Measurements from ENCODE around the gene SETD6. TPM values are rescaled to one million over a fixed set of nuclear protein-coding genes. Genes with fewer than 3 reads are reported as not detected.

SETD6 gene, protein sequence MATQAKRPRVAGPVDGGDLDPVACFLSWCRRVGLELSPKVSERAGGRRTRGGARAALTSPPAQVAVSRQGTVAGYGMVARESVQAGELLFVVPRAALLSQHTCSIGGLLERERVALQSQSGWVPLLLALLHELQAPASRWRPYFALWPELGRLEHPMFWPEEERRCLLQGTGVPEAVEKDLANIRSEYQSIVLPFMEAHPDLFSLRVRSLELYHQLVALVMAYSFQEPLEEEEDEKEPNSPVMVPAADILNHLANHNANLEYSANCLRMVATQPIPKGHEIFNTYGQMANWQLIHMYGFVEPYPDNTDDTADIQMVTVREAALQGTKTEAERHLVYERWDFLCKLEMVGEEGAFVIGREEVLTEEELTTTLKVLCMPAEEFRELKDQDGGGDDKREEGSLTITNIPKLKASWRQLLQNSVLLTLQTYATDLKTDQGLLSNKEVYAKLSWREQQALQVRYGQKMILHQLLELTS
- total RNA-seq (2014; rRNA removed; shearing (Covaris generic); ENCODE audit: low replicate concordance): 2.9 and 5.6 TPM in 2 replicates

DNA sequence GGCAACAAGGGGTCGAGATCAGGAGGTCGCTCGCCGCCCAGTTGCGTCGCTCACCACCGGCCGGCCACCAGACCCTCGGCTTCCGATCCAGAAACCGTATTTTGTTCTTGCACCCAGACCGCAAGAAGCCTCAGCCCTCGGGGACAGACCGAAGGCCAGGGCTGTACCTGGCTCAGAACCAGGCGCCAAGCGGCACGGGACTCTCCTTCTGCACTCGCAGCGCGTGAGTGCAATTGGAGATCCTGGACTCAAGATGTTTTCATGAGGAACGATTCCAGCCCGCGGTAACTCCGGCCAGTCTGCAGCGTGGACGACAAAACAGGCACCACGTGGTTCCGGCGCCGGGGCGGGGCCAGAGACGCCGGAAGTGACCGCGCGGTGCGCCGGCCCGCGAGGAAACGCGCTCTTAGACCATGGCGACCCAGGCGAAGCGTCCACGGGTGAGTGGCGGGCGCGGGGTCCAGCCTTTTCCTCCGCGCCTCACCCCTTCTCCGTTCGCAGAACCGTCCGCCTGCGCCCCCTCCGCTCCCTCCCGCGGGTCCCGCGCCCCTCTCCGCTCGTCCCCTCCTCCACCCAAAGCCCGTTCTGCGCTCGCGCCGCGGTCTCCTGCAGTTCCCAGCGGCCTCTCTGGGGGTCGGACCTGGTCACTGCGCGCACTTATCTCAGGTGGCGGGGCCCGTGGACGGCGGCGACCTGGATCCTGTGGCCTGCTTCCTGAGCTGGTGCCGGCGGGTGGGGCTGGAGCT is at the start of gene SETD6:
Gene SETD6 (plus strand): TSS at position 393 of the 746 bp plus-strand sequence. CDS start 21 bp downstream, at position 414.
- peaks cover 55% of the 10 kb centered on the region for H3K36me3 ChIP-seq (ENCODE audit: insufficient read depth, low read length)
- H3K9ac ChIP-seq (ENCODE audit: low read length): no peak within 1 kb of the TSS
- no peaks in the 10 kb centered on the region for H3K9me3 ChIP-seq (ENCODE audit: low read length)
- H3K9me2 ChIP-seq (replicated peaks; ENCODE audit: insufficient read depth, low read length): no peaks in the 10 kb centered on the region
- H3K4me3 ChIP-seq (ENCODE audit: low read length): no peak within 1 kb of the TSS
- no peak within 1 kb of the TSS for H2AFZ ChIP-seq (ENCODE audit: low read length)
- no peaks in the 10 kb centered on the region for H3K27me3 ChIP-seq (ENCODE audit: low read length)
- no peak within 1 kb of the TSS for H3K4me2 ChIP-seq (ENCODE audit: low read depth, low read length, poor library complexity, severe bottlenecking)
- no peak for DNase-seq
- H4K20me1 ChIP-seq (ENCODE audit: insufficient read depth, low read depth, low read length): no peaks in the 10 kb centered on the region
- no peak within 1 kb of the TSS for H3K27ac ChIP-seq (ENCODE audit: low read length)
- H3K79me2 ChIP-seq (ENCODE audit: low read length): 0 out of 2 replicates have a peak, but pooled peaks cover 6% of the 10 kb centered on the region
- H3K4me1 ChIP-seq (ENCODE audit: low read length): peaks cover 25% of the 10 kb centered on the region

DNA sequence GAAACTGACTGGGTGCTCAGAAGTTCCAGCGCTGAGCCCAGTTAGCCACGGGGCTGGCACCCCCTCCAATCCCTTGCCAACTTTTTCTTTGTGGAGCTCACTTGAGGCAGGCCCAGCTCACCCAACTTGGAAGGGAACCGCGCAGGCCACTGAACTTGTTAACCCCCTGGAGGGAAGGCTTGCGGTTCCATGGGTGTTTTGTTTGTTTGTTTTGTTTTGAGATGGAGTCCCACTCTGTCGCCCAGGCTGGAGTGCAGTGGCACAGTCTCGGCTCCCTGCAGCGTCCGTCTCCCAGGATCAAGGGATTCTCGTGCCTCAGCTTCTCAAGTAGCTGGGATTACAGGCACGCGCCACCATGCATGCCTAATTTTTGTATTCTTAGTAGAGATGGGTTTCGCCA is 49.5 kb upstream of the SETD6 start:
- H3K9ac ChIP-seq (ENCODE audit: low read length): no peak overlapping the region
- H3K79me2 ChIP-seq (ENCODE audit: low read length): no peaks in the 10 kb centered on the region
- H2AFZ ChIP-seq (ENCODE audit: low read length): no peak overlapping the region
- no peak overlapping the region for H3K4me3 ChIP-seq (ENCODE audit: low read length)
- DNase-seq: no peak
- H4K20me1 ChIP-seq (ENCODE audit: insufficient read depth, low read depth, low read length): peaks cover 4% of the 10 kb centered on the region
- no peak overlapping the region for H3K27ac ChIP-seq (ENCODE audit: low read length)
- H3K9me2 ChIP-seq (replicated peaks; ENCODE audit: insufficient read depth, low read length): no peaks in the 10 kb centered on the region
- H3K4me2 ChIP-seq (ENCODE audit: low read depth, low read length, poor library complexity, severe bottlenecking): no peak overlapping the region
- no peaks in the 10 kb centered on the region for H3K36me3 ChIP-seq (ENCODE audit: insufficient read depth, low read length)
- no peaks in the 10 kb centered on the region for H3K27me3 ChIP-seq (ENCODE audit: low read length)
- H3K9me3 ChIP-seq (ENCODE audit: low read length): no peaks in the 10 kb centered on the region
- peaks cover 20% of the 10 kb centered on the region for H3K4me1 ChIP-seq (ENCODE audit: low read length)

DNA sequence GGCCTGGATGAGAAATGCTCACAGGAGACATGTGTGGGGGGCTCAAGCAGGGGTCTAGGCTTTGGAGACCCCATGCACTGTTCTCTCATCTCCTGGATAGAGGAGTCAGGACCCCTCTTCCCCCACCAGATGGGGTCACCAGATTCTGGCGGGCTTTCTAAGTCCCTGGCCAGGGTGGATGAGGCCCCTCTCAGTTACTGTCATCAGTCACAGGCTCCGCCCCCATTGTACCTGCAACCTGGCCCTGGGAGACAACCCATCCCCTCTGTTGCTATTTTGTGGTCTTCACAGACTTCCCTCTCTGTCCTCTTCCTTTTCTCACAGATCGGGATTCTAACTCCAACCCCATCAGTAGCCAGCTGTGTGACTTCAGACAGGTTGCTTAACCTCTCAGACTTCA is 48.9 kb upstream of the SETD6 start:
- no peaks in the 10 kb centered on the region for H3K36me3 ChIP-seq (ENCODE audit: insufficient read depth, low read length)
- H3K9me3 ChIP-seq (ENCODE audit: low read length): no peaks in the 10 kb centered on the region
- no peak overlapping the region for H3K4me2 ChIP-seq (ENCODE audit: low read depth, low read length, poor library complexity, severe bottlenecking)
- H3K27me3 ChIP-seq (ENCODE audit: low read length): no peaks in the 10 kb centered on the region
- H3K9me2 ChIP-seq (replicated peaks; ENCODE audit: insufficient read depth, low read length): no peaks in the 10 kb centered on the region
- H3K4me3 ChIP-seq (ENCODE audit: low read length): no peak overlapping the region
- peaks cover 4% of the 10 kb centered on the region for H4K20me1 ChIP-seq (ENCODE audit: insufficient read depth, low read depth, low read length)
- H2AFZ ChIP-seq (ENCODE audit: low read length): no peak overlapping the region
- H3K4me1 ChIP-seq (ENCODE audit: low read length): peaks cover 20% of the 10 kb centered on the region
- H3K27ac ChIP-seq (ENCODE audit: low read length): no peak overlapping the region
- H3K79me2 ChIP-seq (ENCODE audit: low read length): no peaks in the 10 kb centered on the region
- H3K9ac ChIP-seq (ENCODE audit: low read length): no peak overlapping the region
- DNase-seq: no peak

DNA sequence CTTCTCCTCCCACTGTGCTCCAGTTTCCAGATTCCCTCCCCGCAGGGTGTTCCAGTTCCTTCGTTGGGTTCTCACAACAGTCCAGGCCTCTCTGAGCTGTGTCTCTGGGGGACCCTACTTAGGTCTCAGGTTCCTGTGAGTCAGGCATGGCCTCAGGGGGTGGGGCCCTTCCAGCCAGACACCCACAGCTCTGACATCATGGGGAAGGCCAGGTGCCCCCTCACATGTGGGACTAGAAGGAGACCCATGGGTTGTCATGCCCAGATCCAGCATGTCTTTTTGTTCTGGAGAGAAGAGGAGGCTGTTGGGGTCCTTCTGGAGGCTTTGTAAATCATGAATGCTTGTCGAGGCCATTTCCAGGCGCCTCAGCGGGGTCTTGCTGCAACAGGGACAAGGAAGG is 47.4 kb upstream of the SETD6 start:
- Histone ChIP-seq H3K9ac (ENCODE audit: low read length) (no peak overlapping the region), H3K79me2 (ENCODE audit: low read length) (no peaks in the 10 kb centered on the region), H3K9me3 (ENCODE audit: low read length) (no peaks in the 10 kb centered on the region), H3K4me1 (ENCODE audit: low read length) (peaks cover 15% of the 10 kb centered on the region), H3K36me3 (ENCODE audit: insufficient read depth, low read length) (no peaks in the 10 kb centered on the region), H4K20me1 (ENCODE audit: insufficient read depth, low read depth, low read length) (peaks cover 2% of the 10 kb centered on the region), H2AFZ (ENCODE audit: low read length) (no peak overlapping the region), H3K4me2 (ENCODE audit: low read depth, low read length, poor library complexity, severe bottlenecking) (no peak overlapping the region), H3K27ac (ENCODE audit: low read length) (no peak overlapping the region), H3K9me2 (replicated peaks; ENCODE audit: insufficient read depth, low read length) (no peaks in the 10 kb centered on the region), H3K27me3 (ENCODE audit: low read length) (no peaks in the 10 kb centered on the region), H3K4me3 (ENCODE audit: low read length) (no peak overlapping the region)
- DNase-seq: no peak

DNA sequence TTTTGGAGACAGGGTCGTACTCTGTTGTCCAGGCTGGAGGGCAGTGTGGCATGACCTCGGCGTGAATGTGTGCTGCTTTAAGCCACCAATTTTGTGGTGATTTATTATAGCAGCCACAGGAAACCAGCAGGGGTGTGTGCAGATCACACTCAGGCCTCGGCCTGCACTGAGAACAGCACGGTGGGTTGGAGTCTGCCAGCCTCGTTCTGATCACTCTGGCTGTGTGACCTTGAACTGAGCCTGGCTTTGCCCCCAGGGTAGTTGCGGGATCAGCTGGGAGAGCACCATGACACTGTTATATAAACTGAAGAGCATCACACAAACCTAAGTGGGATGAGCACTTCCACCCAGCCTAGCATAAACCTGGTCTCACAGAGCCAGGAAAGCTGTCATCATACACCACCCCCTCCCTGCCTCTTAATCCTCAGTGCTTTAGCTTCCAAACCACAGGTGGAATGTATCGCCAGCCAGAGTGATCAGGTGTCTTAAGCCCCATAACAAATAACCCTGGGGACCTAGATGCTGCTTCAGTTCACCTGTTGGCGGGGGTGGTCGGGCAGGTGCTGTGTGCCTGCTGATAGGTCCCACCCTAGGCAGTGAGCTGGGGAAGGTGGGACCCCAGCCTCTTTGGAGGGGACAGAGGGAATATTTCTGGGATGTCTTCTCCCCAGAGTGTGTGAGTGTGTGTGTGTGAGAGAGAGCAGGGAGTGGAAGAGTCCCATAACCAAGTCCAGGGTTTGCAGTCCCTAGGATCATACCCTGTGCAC is 43.9 kb upstream of the SETD6 start:
- Histone ChIP-seq H2AFZ (ENCODE audit: low read length) (no peak overlapping the region), H3K4me3 (ENCODE audit: low read length) (no peak overlapping the region), H3K4me1 (ENCODE audit: low read length) (no peaks in the 10 kb centered on the region), H3K79me2 (ENCODE audit: low read length) (no peaks in the 10 kb centered on the region), H3K27me3 (ENCODE audit: low read length) (no peaks in the 10 kb centered on the region), H3K36me3 (ENCODE audit: insufficient read depth, low read length) (no peaks in the 10 kb centered on the region), H3K4me2 (ENCODE audit: low read depth, low read length, poor library complexity, severe bottlenecking) (no peak overlapping the region), H3K9me3 (ENCODE audit: low read length) (no peaks in the 10 kb centered on the region), H3K9me2 (replicated peaks; ENCODE audit: insufficient read depth, low read length) (no peaks in the 10 kb centered on the region), H3K27ac (ENCODE audit: low read length) (no peak overlapping the region), H3K9ac (ENCODE audit: low read length) (no peak overlapping the region), H4K20me1 (ENCODE audit: insufficient read depth, low read depth, low read length) (no peaks in the 10 kb centered on the region)
- DNase-seq: no peak

DNA sequence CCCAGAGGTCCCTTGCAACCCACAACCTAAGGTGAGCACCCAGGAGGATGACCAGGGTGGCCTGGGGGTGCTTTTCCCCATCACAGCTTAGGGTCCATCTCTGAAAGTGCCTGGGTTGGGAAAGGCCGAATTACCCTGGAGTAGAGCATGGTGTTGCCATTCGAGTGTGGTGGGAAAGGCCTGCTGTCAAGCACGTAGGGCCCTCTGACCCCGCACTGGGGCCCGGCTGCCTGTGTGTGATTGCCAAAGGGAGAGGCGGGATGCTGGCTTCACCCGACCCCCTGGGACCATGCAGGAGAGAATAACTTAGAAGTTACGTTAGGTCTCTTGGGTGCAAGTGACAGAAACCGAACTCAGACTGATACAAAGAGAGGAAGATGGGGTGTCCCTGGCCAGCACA is 43.1 kb upstream of the SETD6 start:
- no peak for DNase-seq
- no peaks in the 10 kb centered on the region for H3K9me3 ChIP-seq (ENCODE audit: low read length)
- H3K36me3 ChIP-seq (ENCODE audit: insufficient read depth, low read length): no peaks in the 10 kb centered on the region
- H3K27ac ChIP-seq (ENCODE audit: low read length): no peak overlapping the region
- no peaks in the 10 kb centered on the region for H3K79me2 ChIP-seq (ENCODE audit: low read length)
- H3K9ac ChIP-seq (ENCODE audit: low read length): no peak overlapping the region
- H4K20me1 ChIP-seq (ENCODE audit: insufficient read depth, low read depth, low read length): no peaks in the 10 kb centered on the region
- no peak overlapping the region for H3K4me3 ChIP-seq (ENCODE audit: low read length)
- H3K4me1 ChIP-seq (ENCODE audit: low read length): no peaks in the 10 kb centered on the region
- H3K9me2 ChIP-seq (replicated peaks; ENCODE audit: insufficient read depth, low read length): no peaks in the 10 kb centered on the region
- H3K4me2 ChIP-seq (ENCODE audit: low read depth, low read length, poor library complexity, severe bottlenecking): no peak overlapping the region
- H2AFZ ChIP-seq (ENCODE audit: low read length): no peak overlapping the region
- no peaks in the 10 kb centered on the region for H3K27me3 ChIP-seq (ENCODE audit: low read length)

DNA sequence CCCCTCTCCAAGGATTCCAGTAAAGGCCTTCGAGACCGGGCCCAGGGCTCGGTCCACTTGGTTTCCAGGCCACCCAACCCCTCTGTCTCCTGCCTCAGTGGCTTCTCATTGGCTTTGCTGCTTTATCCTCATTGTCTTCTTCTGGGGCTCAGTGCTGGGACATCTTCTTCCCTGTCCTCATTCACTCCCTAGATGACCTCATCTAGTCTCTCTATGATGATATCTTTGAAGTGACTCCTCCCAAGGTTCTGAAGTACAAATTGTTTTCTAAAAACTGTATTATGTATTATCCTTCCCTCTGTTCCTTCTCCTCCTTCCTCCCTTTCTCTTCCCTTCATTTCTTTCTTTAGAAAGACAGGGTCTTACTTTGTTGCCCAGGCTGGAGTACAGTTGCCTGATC is 42.5 kb upstream of the SETD6 start:
- Histone ChIP-seq H2AFZ (ENCODE audit: low read length) (no peak overlapping the region), H3K4me1 (ENCODE audit: low read length) (no peaks in the 10 kb centered on the region), H3K36me3 (ENCODE audit: insufficient read depth, low read length) (no peaks in the 10 kb centered on the region), H3K9ac (ENCODE audit: low read length) (no peak overlapping the region), H4K20me1 (ENCODE audit: insufficient read depth, low read depth, low read length) (no peaks in the 10 kb centered on the region), H3K27ac (ENCODE audit: low read length) (no peak overlapping the region), H3K27me3 (ENCODE audit: low read length) (no peaks in the 10 kb centered on the region), H3K4me2 (ENCODE audit: low read depth, low read length, poor library complexity, severe bottlenecking) (no peak overlapping the region), H3K9me2 (replicated peaks; ENCODE audit: insufficient read depth, low read length) (no peaks in the 10 kb centered on the region), H3K4me3 (ENCODE audit: low read length) (no peak overlapping the region), H3K79me2 (ENCODE audit: low read length) (no peaks in the 10 kb centered on the region), H3K9me3 (ENCODE audit: low read length) (no peaks in the 10 kb centered on the region)
- DNase-seq: no peak

DNA sequence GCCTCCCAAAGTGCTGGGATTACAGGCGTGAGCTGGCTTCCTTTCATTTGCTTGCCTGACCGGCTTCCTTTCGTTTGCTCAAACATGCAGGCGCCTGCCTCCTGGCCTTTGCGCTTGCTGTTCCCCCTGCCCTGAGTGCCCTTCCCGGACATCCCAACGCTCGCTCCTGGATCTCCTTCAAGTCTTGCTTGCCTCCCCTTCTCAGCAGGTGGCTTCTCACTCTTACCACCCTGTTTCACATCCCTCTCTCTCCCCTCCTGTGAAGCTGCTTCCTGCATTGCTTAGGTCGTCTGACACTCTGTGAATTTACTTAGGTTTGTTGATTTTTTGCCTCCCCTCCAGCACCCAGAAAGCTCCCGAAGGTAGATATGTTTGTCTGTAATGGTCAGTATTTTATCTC is 41.0 kb upstream of the SETD6 start:
- H3K9ac ChIP-seq (ENCODE audit: low read length): no peak overlapping the region
- no peaks in the 10 kb centered on the region for H3K79me2 ChIP-seq (ENCODE audit: low read length)
- H3K4me1 ChIP-seq (ENCODE audit: low read length): no peaks in the 10 kb centered on the region
- no peak for DNase-seq
- no peaks in the 10 kb centered on the region for H3K9me2 ChIP-seq (replicated peaks; ENCODE audit: insufficient read depth, low read length)
- H2AFZ ChIP-seq (ENCODE audit: low read length): no peak overlapping the region
- no peak overlapping the region for H3K4me2 ChIP-seq (ENCODE audit: low read depth, low read length, poor library complexity, severe bottlenecking)
- H3K36me3 ChIP-seq (ENCODE audit: insufficient read depth, low read length): no peaks in the 10 kb centered on the region
- no peaks in the 10 kb centered on the region for H3K27me3 ChIP-seq (ENCODE audit: low read length)
- H4K20me1 ChIP-seq (ENCODE audit: insufficient read depth, low read depth, low read length): no peaks in the 10 kb centered on the region
- H3K9me3 ChIP-seq (ENCODE audit: low read length): no peaks in the 10 kb centered on the region
- no peak overlapping the region for H3K27ac ChIP-seq (ENCODE audit: low read length)
- no peak overlapping the region for H3K4me3 ChIP-seq (ENCODE audit: low read length)

Measured in Karpas-422 (cell line).